B cell (primary cell): ENCODE results near the gene TMPRSS7. TPM values are rescaled to one million over a fixed set of nuclear protein-coding genes. Genes with fewer than 3 reads are reported as not detected.

ENCODE experiments used
- ATAC-seq: fragments of 200-7000 bp; cut with Tn5 transposase; one replicate; pipeline ENCODE4 v1.10.0; 2021; ENCODE audit warnings: low read depth, mild to moderate bottlenecking, moderate number of reproducible peaks, moderate library complexity
- CTCF ChIA-PET: fragments of 350-600 bp; sonication (Branson Sonifier 250); formaldehyde crosslinking; loops from one replicate; lab custom pipeline; 2021; ENCODE audit warnings: antibody characterized with exemption, inconsistent platforms; lab: Charles Lee
- POLR2A ChIA-PET: fragments of 350-600 bp; sonication (Branson Sonifier 250); formaldehyde crosslinking; loops from one replicate; lab custom pipeline; 2021; ENCODE audit warnings: antibody characterized with exemption; lab: Charles Lee
- DNase-seq: peaks from one replicate; pipeline ENCODE4 v3.0.0; 2013
- H2AFZ ChIP-seq: 2 replicates; pipeline ENCODE4 v1.6.1; 2012; ENCODE audit warnings: mild to moderate bottlenecking, low read depth, low read length; ENCODE audit not compliant: insufficient read depth, poor library complexity, severe bottlenecking
- H3K27ac ChIP-seq, 2 donors: 1 replicate in 1 of 2; 2 replicates in 1 of 2; pipeline ENCODE4 v1.5.1; 2012 to 2013; ENCODE audit warnings: low read length in 2 of 2, mild to moderate bottlenecking in 2 of 2, moderate library complexity in 1 of 2
- H3K27me3 ChIP-seq, 4 experiments: fragments of 200-600 bp in 1 of 4; sonication (generic) in 1 of 4; replicated peaks in 1 of 4; 1 replicate in 2 of 4; 2 replicates in 2 of 4; pipeline versions ENCODE4 v1.6.1 to v1.7.0; 2013 to 2016; ENCODE audit warnings: low read length in 3 of 4, mild to moderate bottlenecking in 2 of 4, mixed read lengths in 1 of 4, moderate library complexity in 1 of 4; ENCODE audit not compliant: insufficient read depth in 4 of 4, control insufficient read depth in 3 of 4; ENCODE audit errors: control extremely low read depth in 1 of 4
- H3K36me3 ChIP-seq, 2 experiments: replicated peaks in 1 of 2; 1 replicate in 1 of 2; 2 replicates in 1 of 2; pipeline versions ENCODE4 v1.6.1 to v1.7.1; 2013; ENCODE audit warnings: low read length in 1 of 2; ENCODE audit not compliant: insufficient read depth in 2 of 2, control insufficient read depth in 1 of 2; ENCODE audit errors: control extremely low read depth in 1 of 2, extremely low read depth in 1 of 2
- H3K4me1 ChIP-seq, 2 donors: fragments of 200-600 bp in 1 of 2; sonication (generic) in 1 of 2; 1 replicate in 1 of 2; 2 replicates in 1 of 2; pipeline versions ENCODE4 v1.5.1 to v1.6.1; 2013 to 2017; ENCODE audit warnings: low read length in 2 of 2; ENCODE audit not compliant: control insufficient read depth in 2 of 2, insufficient read depth in 2 of 2
- H3K4me2 ChIP-seq: replicated peaks from 2 replicates; pipeline ENCODE3; 2012; ENCODE audit warnings: mild to moderate bottlenecking, low read depth, low read length; ENCODE audit not compliant: poor library complexity, severe bottlenecking
- H3K4me3 ChIP-seq, 5 experiments: fragments of 200-600 bp in 1 of 5; sonication (generic) in 1 of 5; 1 replicate in 3 of 5; 2 replicates in 2 of 5; pipeline versions ENCODE4 v1.5.1 to v1.7.0; 2011 to 2016; ENCODE audit warnings: low read length in 4 of 5, mild to moderate bottlenecking in 4 of 5, low read depth in 2 of 5, control low read depth in 1 of 5, moderate library complexity in 1 of 5; ENCODE audit not compliant: insufficient read depth in 1 of 5; ENCODE audit errors: control extremely low read depth in 1 of 5, extremely low read depth in 1 of 5
- H3K79me2 ChIP-seq: fragments of 200-600 bp; sonication (generic); one replicate; pipeline ENCODE4 v1.6.0; 2016; ENCODE audit warnings: low read length; ENCODE audit not compliant: control insufficient read depth, insufficient read depth
- H3K9ac ChIP-seq: fragments of 200-600 bp; sonication (generic); 2 replicates; pipeline ENCODE4 v1.6.1; 2017; ENCODE audit warnings: mild to moderate bottlenecking, low read length, moderate library complexity
- H3K9me3 ChIP-seq, 3 donors: one replicate each; pipeline versions ENCODE4 v1.6.1 to v1.7.1; 2013; ENCODE audit warnings: low read length in 2 of 3; ENCODE audit not compliant: control insufficient read depth in 2 of 3, insufficient read depth in 1 of 3; ENCODE audit errors: control extremely low read depth in 1 of 3
- H4K20me1 ChIP-seq: 2 replicates; pipeline ENCODE4 v1.6.0; 2012; ENCODE audit warnings: mild to moderate bottlenecking, low read length; ENCODE audit not compliant: insufficient read depth, control insufficient read depth, poor library complexity, severe bottlenecking
- H3K27ac Mint-ChIP-seq: one replicate; pipeline ENCODE4 v1.8.0; 2021; ENCODE audit warnings: mixed read lengths
- H3K27me3 Mint-ChIP-seq: one replicate; pipeline ENCODE4 v1.8.0; 2021; ENCODE audit warnings: mixed read lengths
- H3K4me1 Mint-ChIP-seq: one replicate; pipeline ENCODE4 v1.8.0; 2021; ENCODE audit warnings: mixed read lengths
- H3K4me3 Mint-ChIP-seq: one replicate; pipeline ENCODE4 v1.8.0; 2021; ENCODE audit warnings: mixed read lengths
- H3K9me3 Mint-ChIP-seq: one replicate; pipeline ENCODE4 v1.8.0; 2022; ENCODE audit warnings: mixed read lengths; ENCODE audit not compliant: insufficient read depth
- CTCF ChIP-seq: fragments of 200-600 bp; IDR thresholded peaks from one replicate; pipeline ENCODE4 v1.8.0; 2022; ENCODE audit warnings: antibody characterized with exemption, mild to moderate bottlenecking
- EZH2 ChIP-seq: IDR thresholded peaks from 2 replicates; pipeline ENCODE4 v1.6.1; 2012; ENCODE audit warnings: borderline replicate concordance, low read depth, mild to moderate bottlenecking, moderate library complexity, low read length; ENCODE audit not compliant: insufficient read depth, poor library complexity, severe bottlenecking
- WGBS: methylation state at CpG from one replicate; pipeline ENCODE4 v1.1.5; 2013; ENCODE audit warnings: missing lambda C conversion rate; ENCODE audit not compliant: insufficient coverage; 5-methylcytosine and 5-hydroxymethylcytosine counted together
- intact Hi-C: fragments of 100-400 bp; cut with micrococcal nuclease; formaldehyde crosslinking; loops from one replicate; pipeline ENCODE4 v1.10.0; 2022
- polyA plus RNA-seq: library from polyadenylated mRNA; depleted of rRNA; stranded (reverse); fragments of >200 nt; gene quantifications from 2 replicates; pipeline ENCODE4 v1.2.3, GENCODE V29; 2012
- total RNA-seq, 2 donors: library from RNA; stranded (reverse); fragments of 120-200 nt in 1 of 2; gene quantifications; 1 replicate in 1 of 2; 2 replicates in 1 of 2; pipeline versions ENCODE4 v1.2.3 to v1.2.4, GENCODE V29; 2013 to 2022

The TMPRSS7 gene
- total and polyA plus RNA-seq, 2 donors (not counting 1 experiment from before 2014, with no cell fraction given), result not detected

DNA sequence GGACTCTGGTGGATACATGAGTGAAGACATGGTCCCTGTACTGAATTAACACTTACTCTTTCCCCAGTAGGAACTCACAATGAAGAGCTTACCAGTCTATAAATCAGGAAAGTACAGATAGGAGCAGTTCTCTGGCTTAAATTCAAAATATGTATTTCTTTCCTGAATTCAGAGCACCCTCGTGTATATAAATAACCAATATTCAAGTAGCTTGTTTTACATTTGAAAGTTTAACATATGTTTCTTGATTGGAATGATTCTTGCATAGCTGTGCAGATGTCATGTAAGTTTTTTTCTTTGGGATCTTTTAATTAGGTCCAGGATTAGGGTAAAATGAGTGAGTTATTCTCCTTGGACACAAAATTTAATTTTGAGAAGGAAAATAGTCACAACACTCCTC is 14.8 kb upstream of the TMPRSS7 start:
- no peaks in the 10 kb centered on the region for H3K4me1 ChIP-seq
- H3K27ac Mint-ChIP-seq, result no peak overlapping the region
- H3K27me3 ChIP-seq, result no peaks in the 10 kb centered on the region
- intact Hi-C loops, result no loop called here
- no peak overlapping the region for H2AFZ ChIP-seq
- CTCF ChIA-PET, result interaction anchor here (1.4 kb wide), 1 partner anchor 30 kb away, joined by 3 read pairs; no protein-coding TSS in a partner anchor
- H3K4me3 ChIP-seq, result no peak overlapping the region
- no CpG with 5 or more reads among the region's 1 CpG for WGBS
- ATAC-seq (no peak), DNase-seq (no peak)
- no peaks in the 10 kb centered on the region for H4K20me1 ChIP-seq
- TF ChIP-seq CTCF (no peak), EZH2 (no peak)
- no peak overlapping the region for H3K9ac ChIP-seq
- H3K4me3 Mint-ChIP-seq, result no peak overlapping the region
- no peaks in the 10 kb centered on the region for H3K36me3 ChIP-seq
- no peaks in the 10 kb centered on the region for H3K9me3 Mint-ChIP-seq
- POLR2A ChIA-PET, result no interaction called here
- no peaks in the 10 kb centered on the region for H3K79me2 ChIP-seq
- peaks cover 4% of the 10 kb centered on the region for H3K27me3 Mint-ChIP-seq
- no peaks in the 10 kb centered on the region for H3K4me1 Mint-ChIP-seq
- H3K9me3 ChIP-seq, result no peaks in the 10 kb centered on the region
- H3K27ac ChIP-seq, result no peak overlapping the region
- no peak overlapping the region for H3K4me2 ChIP-seq

DNA sequence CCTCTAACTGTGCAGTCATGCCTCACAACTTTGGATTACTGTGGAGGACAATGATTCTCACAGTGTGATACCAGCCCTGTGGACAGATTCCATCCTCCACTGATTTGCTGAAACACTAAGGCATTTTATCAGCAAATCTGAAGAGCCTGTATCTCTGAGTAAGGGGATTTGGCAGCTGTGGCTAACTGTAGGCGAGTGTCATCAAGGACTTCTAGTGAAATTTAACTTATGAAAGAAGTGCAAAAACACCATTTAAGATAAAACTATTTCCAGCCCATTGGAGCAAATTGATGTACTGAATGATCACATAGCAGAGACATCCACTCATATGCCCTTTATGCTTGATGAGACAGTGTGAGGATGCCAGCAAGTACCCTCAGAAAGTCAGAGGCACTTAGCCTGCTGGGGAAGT is 13.9 kb upstream of the TMPRSS7 start:
- H3K27me3 ChIP-seq, result no peaks in the 10 kb centered on the region
- no CpG with 5 or more reads among the region's 1 CpG for WGBS

More for the DNA sequence above, 13.9 kb upstream of the TMPRSS7 start:
- intact Hi-C loops, result no loop called here
- DNase-seq, result no peak
- H3K79me2 ChIP-seq, result no peaks in the 10 kb centered on the region
- H3K9ac ChIP-seq, result no peak overlapping the region
- H2AFZ ChIP-seq, result no peak overlapping the region
- H4K20me1 ChIP-seq, result no peaks in the 10 kb centered on the region
- H3K9me3 ChIP-seq, result no peaks in the 10 kb centered on the region
- no peak overlapping the region for H3K4me2 ChIP-seq
- H3K27ac ChIP-seq, result no peak overlapping the region
- Mint-ChIP-seq H3K9me3 (no peaks in the 10 kb centered on the region), H3K4me1 (no peaks in the 10 kb centered on the region), H3K4me3 (no peak overlapping the region), H3K27ac (no peak overlapping the region), H3K27me3 (peaks cover 4% of the 10 kb centered on the region)
- H3K36me3 ChIP-seq, result no peaks in the 10 kb centered on the region
- TF ChIP-seq CTCF (no peak), EZH2 (no peak)
- no peaks in the 10 kb centered on the region for H3K4me1 ChIP-seq
- ChIA-PET CTCF (interaction anchor here (1.4 kb wide), 1 partner anchor 31 kb away, joined by 3 read pairs; no protein-coding TSS in a partner anchor), POLR2A (no interaction called here)
- no peak overlapping the region for H3K4me3 ChIP-seq
- ATAC-seq, result no peak
